Spleen (tissue), 11 donors: ENCODE measurements around the gene EDDM3A. TPM values are rescaled to one million over a fixed set of nuclear protein-coding genes. Genes with fewer than 3 reads are reported as not detected.
A peak's percentile ranks its signal among the peaks of the same experiment; 100 is the strongest.

Experiments used
- DNase-seq: peaks from one replicate; pipeline ENCODE4 v3.0.0-alpha.2; 2020
- H3K27ac ChIP-seq, 8 donors: fragments of 200-600 bp; sonication (generic) in 7 of 8; 1 replicate in 4 of 8; 2 replicates in 4 of 8; pipeline versions ENCODE4 v1.5.0 to v1.8.0; 2016 to 2021; ENCODE audit warnings: inconsistent platforms in 4 of 8, mild to moderate bottlenecking in 4 of 8, moderate library complexity in 1 of 8
- H3K27me3 ChIP-seq, 7 donors: fragments of 200-600 bp; sonication (generic) in 6 of 7; replicated peaks in 1 of 7; 1 replicate in 4 of 7; 2 replicates in 3 of 7; pipeline versions ENCODE4 v1.5.0 to v1.8.0; 2016 to 2021; ENCODE audit warnings: inconsistent platforms in 3 of 7, mild to moderate bottlenecking in 1 of 7
- H3K36me3 ChIP-seq, 6 donors: fragments of 200-600 bp; sonication (generic) in 5 of 6; 1 replicate in 4 of 6; 2 replicates in 2 of 6; pipeline versions ENCODE4 v1.5.0 to v1.8.0; 2016 to 2021; ENCODE audit warnings: inconsistent platforms in 2 of 6
- H3K4me1 ChIP-seq, 6 donors: fragments of 200-600 bp; sonication (generic) in 5 of 6; 1 replicate in 3 of 6; 2 replicates in 3 of 6; pipeline versions ENCODE4 v1.5.0 to v1.8.0; 2016 to 2021; ENCODE audit warnings: inconsistent platforms in 3 of 6
- H3K4me3 ChIP-seq, 8 donors: fragments of 200-600 bp; sonication (generic) in 7 of 8; 1 replicate in 4 of 8; 2 replicates in 4 of 8; pipeline versions ENCODE4 v1.5.0 to v1.8.0; 2016 to 2021; ENCODE audit warnings: inconsistent platforms in 4 of 8, mild to moderate bottlenecking in 4 of 8, moderate library complexity in 2 of 8
- H3K9me3 ChIP-seq, 8 donors: fragments of 200-600 bp; sonication (generic) in 7 of 8; 1 replicate in 4 of 8; 2 replicates in 4 of 8; pipeline versions ENCODE4 v1.5.0 to v1.8.0; 2016 to 2021; ENCODE audit warnings: inconsistent platforms in 4 of 8
- POLR2A ChIP-seq, 3 donors: fragments of 450-650 bp; IDR thresholded peaks; one replicate each; pipeline ENCODE4 v1.5.1; 2017; ENCODE audit warnings: antibody characterized with exemption in 3 of 3, mild to moderate bottlenecking in 1 of 3
- POLR2AphosphoS5 ChIP-seq, 3 donors: sonication (generic); formaldehyde crosslinking; IDR thresholded peaks; one replicate each; pipeline ENCODE4 v1.5.1; 2017; ENCODE audit warnings: antibody characterized with exemption in 3 of 3
- WGBS, 5 donors: extraction: QIAGEN DNeasy Blood & Tissue Kit in 3 of 5; methylation state at CpG; one replicate each; pipeline versions ENCODE4 v1.1.5 to v1.1.7; 2013 to 2018; 5-methylcytosine and 5-hydroxymethylcytosine counted together
- intact Hi-C: fragments of 100-400 bp; cut with DNase I; formaldehyde crosslinking; loops from one replicate; pipeline ENCODE4 v1.15.0; 2023; ENCODE audit warnings: low total_unique reads
- polyA plus RNA-seq, 3 donors: library from polyadenylated mRNA; stranded (reverse); fragments of 200-250 nt; gene quantifications; one replicate each; pipeline ENCODE4 v1.2.1, GENCODE V29; 2013
- total RNA-seq, 7 donors: library from RNA; depleted of rRNA in 3 of 7; stranded (reverse); fragments of >200 nt in 3 of 7; fragmentation: NEBNext Ultra II Directional in 4 of 7; extraction: Animal tissue kit (Norgen Biotek cat#: 25700) in 4 of 7; gene quantifications; one replicate each; pipeline versions ENCODE4 v1.1.0 to v1.2.1, GENCODE V29; 2016 to 2021
- TF ChIP-seq, protein P1 (sequence below), 11 experiments: fragments of 200-600 bp in 7 of 11; fragments of 450-650 bp in 4 of 11; sonication (generic) in 4 of 11; IDR thresholded peaks in 8 of 11; conservative IDR thresholded peaks in 3 of 11; 1 replicate in 7 of 11; 2 replicates in 4 of 11; pipeline versions ENCODE4 v1.4.0 to v1.8.0; 2016 to 2021; ENCODE audit warnings: antibody characterized with exemption in 11 of 11, inconsistent platforms in 4 of 11, mild to moderate bottlenecking in 1 of 11
- donor health status: healthy with polysubstance abuse.
- donor health status: DM: no; HTN: no; CAD: no; lungs with moderate emphysema.
- donor health status: DM: no; HTN: no; CAD: no.
- donor health status: Bipolar disorder and iron deficiency.
- donor health status: healthy.
- donor health status: DM: no; HTN: no; CAD: no.
- donor health status: DM: yes; HTN: yes; CAD: no.

EDDM3A gene
- total and polyA plus RNA-seq, 10 donors = 0.24 TPM; not detected in 9

DNA sequence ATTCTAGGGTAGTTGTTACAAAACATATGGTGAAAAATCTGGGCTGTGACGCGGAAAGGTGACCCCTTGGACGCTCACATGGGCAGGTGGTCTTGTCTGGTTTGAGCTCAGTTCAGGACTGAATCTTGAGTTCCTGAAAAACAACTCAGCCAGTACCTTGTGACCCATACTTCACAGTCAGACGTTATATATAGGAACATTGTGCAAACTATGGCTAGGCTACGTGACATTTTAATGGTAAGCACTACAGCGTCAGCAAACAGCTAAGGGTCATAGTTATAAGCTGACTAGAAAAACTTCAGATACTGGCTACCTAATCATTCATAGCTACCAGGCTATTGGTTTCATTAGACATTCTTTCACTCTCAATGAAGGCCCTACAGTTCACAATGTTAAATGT, 14.8 kb upstream of the EDDM3A start:
- Histone ChIP-seq H3K4me1 (peaks cover 0 to 36% (median 11%) of the 10 kb centered on the region in 6 donors), H3K9me3 (no peaks in the 10 kb centered on the region), H3K36me3 (no peaks in the 10 kb centered on the region), H3K27me3 (no peaks in the 10 kb centered on the region), H3K4me3 (no peak overlapping the region), H3K27ac (no peak overlapping the region)
- no peak for DNase-seq
- intact Hi-C loops = no loop called here
- 71 to 86% (median 73%) methylated on average over 6 of the region's 6 CpGs for WGBS, 5 donors
- TF ChIP-seq POLR2AphosphoS5 (IDR thresholded peaks at IDR 0.05) = no peak
- TF ChIP-seq, protein P1, sequence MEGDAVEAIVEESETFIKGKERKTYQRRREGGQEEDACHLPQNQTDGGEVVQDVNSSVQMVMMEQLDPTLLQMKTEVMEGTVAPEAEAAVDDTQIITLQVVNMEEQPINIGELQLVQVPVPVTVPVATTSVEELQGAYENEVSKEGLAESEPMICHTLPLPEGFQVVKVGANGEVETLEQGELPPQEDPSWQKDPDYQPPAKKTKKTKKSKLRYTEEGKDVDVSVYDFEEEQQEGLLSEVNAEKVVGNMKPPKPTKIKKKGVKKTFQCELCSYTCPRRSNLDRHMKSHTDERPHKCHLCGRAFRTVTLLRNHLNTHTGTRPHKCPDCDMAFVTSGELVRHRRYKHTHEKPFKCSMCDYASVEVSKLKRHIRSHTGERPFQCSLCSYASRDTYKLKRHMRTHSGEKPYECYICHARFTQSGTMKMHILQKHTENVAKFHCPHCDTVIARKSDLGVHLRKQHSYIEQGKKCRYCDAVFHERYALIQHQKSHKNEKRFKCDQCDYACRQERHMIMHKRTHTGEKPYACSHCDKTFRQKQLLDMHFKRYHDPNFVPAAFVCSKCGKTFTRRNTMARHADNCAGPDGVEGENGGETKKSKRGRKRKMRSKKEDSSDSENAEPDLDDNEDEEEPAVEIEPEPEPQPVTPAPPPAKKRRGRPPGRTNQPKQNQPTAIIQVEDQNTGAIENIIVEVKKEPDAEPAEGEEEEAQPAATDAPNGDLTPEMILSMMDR (IDR thresholded peaks at IDR 0.05 in 8 of 11, conservative IDR thresholded peaks at IDR 0.05 in 3 of 11) = no peak
- TF ChIP-seq POLR2A (IDR thresholded peaks at IDR 0.05) = no peak

DNA sequence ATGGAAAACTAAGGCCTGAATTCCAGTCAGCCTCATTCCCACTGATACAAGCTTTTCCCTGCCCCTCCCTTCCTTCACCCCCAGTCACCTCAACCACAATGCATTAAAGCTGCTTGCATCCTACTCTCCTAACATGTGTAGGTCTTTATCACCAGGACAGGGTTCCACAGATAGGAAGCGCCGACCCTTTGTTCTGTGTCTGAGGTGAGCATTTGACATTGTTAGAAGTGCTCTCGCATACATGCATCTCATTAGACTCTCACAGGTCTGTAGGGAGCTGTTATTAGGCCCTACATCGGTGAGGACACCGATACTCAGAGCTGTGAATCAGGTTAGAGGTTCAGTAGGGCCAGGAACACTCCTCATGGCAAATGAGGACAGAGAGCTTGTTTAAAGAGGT, 13.2 kb upstream of the EDDM3A start:
- Histone ChIP-seq H3K27me3 (no peaks in the 10 kb centered on the region), H3K4me3 (no peak overlapping the region), H3K36me3 (no peaks in the 10 kb centered on the region), H3K9me3 (no peaks in the 10 kb centered on the region), H3K4me1 (peaks cover 0 to 27% (median 11%) of the 10 kb centered on the region in 6 donors), H3K27ac (peak overlapping the region in 2 of 8 donors; percentile 66 to 75)
- DNase-seq = no peak
- intact Hi-C loops = no loop called here
- WGBS, 5 donors = 72 to 95% (median 93%) methylated on average over 5 of the region's 5 CpGs
- TF ChIP-seq POLR2A (IDR thresholded peaks at IDR 0.05) (no peak), POLR2AphosphoS5 (IDR thresholded peaks at IDR 0.05) (no peak)
- TF ChIP-seq, protein P1 (IDR thresholded peaks at IDR 0.05 in 8 of 11, conservative IDR thresholded peaks at IDR 0.05 in 3 of 11) = no peak

DNA sequence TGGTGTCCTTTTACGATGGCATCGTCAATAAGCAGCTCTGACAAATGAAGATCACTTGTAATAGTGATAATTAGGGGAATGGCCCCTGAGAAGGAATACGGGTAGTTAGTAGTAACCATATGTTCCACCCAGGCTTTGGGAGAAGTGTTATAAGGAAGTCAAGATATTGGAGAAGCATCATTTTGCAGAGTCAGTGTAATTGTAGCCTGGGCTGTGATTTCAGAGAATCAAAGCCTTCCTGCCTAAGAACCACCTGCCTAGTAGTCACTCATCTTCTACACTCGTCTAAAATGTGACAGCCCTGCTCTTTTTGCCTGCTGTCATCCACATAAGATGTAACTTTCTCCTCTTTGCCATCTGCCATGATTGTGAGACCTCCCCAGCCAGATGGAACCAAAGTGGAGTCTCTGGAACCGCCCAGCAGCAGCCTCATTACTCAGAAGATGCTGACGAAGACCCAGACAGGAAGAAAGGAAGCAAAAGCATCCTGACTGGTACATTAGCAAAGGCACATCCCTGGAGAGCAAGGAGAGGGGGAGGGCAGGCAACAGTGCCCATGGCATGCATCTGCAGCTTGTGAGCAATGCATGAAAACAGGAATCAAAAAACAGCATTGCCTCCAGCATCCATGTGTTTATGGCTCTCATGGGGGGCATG, 12.6 kb upstream of the EDDM3A start:
- intact Hi-C loops = no loop called here
- H3K4me1 ChIP-seq = peaks cover 0 to 27% (median 11%) of the 10 kb centered on the region in 6 donors
- no peaks in the 10 kb centered on the region for H3K36me3 ChIP-seq
- peak overlapping the region in 3 of 8 donors; percentile 18 to 75 (median 66) for H3K27ac ChIP-seq
- no peaks in the 10 kb centered on the region for H3K27me3 ChIP-seq
- no peak overlapping the region for H3K4me3 ChIP-seq
- no peak for DNase-seq
- WGBS, 5 donors = 63 to 73% (median 66%) methylated on average over 6 of the region's 6 CpGs
- no peaks in the 10 kb centered on the region for H3K9me3 ChIP-seq
- no peak for TF ChIP-seq POLR2AphosphoS5 (IDR thresholded peaks at IDR 0.05)
- TF ChIP-seq POLR2A (IDR thresholded peaks at IDR 0.05) = no peak
- TF ChIP-seq, protein P1 (IDR thresholded peaks at IDR 0.05 in 8 of 11, conservative IDR thresholded peaks at IDR 0.05 in 3 of 11) = no peak

DNA sequence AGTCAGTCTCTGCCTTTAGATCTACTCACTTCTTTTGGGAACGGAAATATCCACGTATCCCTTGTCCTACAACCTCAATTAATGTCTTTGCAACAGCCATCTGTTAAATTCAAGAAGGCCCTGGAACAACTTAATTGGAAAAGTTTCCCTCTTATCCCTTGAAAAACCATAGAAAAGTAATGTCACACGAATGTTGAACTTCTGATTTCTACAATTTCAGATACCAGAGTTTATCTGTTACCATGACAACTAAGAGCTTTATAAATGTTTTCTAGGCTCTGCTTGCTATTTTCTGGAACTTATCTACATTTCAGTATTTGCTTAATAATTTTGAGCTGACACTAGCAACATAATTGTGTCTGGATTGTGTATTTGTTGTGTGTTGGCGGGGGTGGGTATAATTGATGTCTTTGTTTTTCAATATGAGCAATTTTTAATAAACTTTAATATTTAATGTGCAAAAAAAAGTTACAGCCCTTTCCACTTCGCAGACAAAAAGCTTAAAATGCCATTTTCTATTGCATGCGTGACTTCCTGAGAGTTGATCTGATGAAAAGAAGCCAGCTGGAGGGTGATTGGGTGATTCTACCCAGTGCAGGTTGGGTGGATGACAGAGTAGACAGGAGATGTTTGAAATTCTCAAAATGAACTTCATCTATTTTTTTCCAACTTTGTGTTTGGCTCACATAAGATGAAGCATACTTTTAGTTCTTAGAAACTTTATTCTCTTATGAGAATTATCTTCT, 11.8 kb upstream of the EDDM3A start:
- Histone ChIP-seq H3K9me3 (no peaks in the 10 kb centered on the region), H3K4me3 (no peak overlapping the region), H3K27me3 (no peaks in the 10 kb centered on the region), H3K27ac (peak overlapping the region in 3 of 8 donors; percentile 28 to 75 (median 66)), H3K4me1 (peaks cover 0 to 27% (median 11%) of the 10 kb centered on the region in 6 donors), H3K36me3 (no peaks in the 10 kb centered on the region)
- WGBS, 5 donors = 53 to 78% (median 75%) methylated on average over 6 of the region's 6 CpGs
- TF ChIP-seq POLR2AphosphoS5 (IDR thresholded peaks at IDR 0.05) = no peak
- no peak for TF ChIP-seq POLR2A (IDR thresholded peaks at IDR 0.05)
- TF ChIP-seq, protein P1 (IDR thresholded peaks at IDR 0.05 in 8 of 11, conservative IDR thresholded peaks at IDR 0.05 in 3 of 11) = no peak
- intact Hi-C loops = no loop called here
- DNase-seq = no peak
